ENCODE results near the gene CRADD. TPM values are rescaled to one million over a fixed set of nuclear protein-coding genes. Genes with fewer than 3 reads are reported as not detected.

Gene CRADD
- total and polyA plus RNA-seq, 2 donors (not counting 3 experiments of a cell fraction or from before 2014, with no cell fraction given): 11.7 to 14.5 TPM

DNA sequence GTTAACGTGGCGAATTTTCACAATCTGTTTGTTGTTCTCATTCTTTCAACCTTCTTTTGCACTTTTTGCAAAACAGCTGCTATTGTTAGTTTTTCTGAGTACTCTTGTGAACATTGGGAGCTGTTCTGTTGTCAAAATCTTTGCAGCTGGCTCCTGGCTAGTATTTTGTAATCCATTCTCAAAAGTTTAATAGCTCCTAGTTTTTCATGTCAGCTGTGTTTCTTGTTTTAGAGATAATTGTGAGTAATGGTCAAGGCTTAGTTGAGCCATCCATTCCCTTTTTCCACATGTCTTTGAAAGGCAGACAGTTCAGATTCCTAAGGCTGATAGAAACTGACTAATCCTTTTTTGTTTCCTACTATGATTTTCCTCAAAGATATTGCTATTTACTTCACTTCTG, 39.1 kb upstream of the CRADD start:
- ChIA-PET POLR2A (interaction anchor here (0.6 kb wide), 1 partner anchor 205 kb away, joined by 3 read pairs; no protein-coding TSS in a partner anchor), CTCF (interaction anchor here (1.3 kb wide), 1 partner anchor 69 kb away, joined by 4 read pairs; no protein-coding TSS in a partner anchor)
- Histone ChIP-seq H3K9me3 (replicated peaks; ENCODE audit: control insufficient read depth, insufficient read depth, low read length) (no peaks in the 10 kb centered on the region), H3K36me3 (ENCODE audit: control insufficient read depth in 2 of 2, extremely low read depth in 1 of 2, insufficient read depth in 2 of 2, low read length in 2 of 2) (no peaks in the 10 kb centered on the region), H3K79me2 (ENCODE audit: control insufficient read depth, insufficient read depth, low read length) (no peaks in the 10 kb centered on the region), H3K4me3 (replicated peaks in 1 of 3; ENCODE audit: insufficient read depth in 1 of 3, low read depth in 1 of 3, low read length in 3 of 3) (no peak overlapping the region), H2AFZ (ENCODE audit: low read depth, low read length) (no peak overlapping the region), H3K4me1 (ENCODE audit: control insufficient read depth, extremely low read depth, insufficient read depth, low read length) (no peaks in the 10 kb centered on the region), H3K9me1 (replicated peaks; ENCODE audit: control insufficient read depth, extremely low read depth, insufficient read depth, low read length) (no peaks in the 10 kb centered on the region), H4K20me1 (replicated peaks; ENCODE audit: control insufficient read depth, extremely low read depth, insufficient read depth, low read length) (no peaks in the 10 kb centered on the region), H3K27me3 (ENCODE audit: control insufficient read depth in 2 of 2, insufficient read depth in 2 of 2, low read length in 2 of 2) (peaks cover 8 to 20% of the 10 kb centered on the region in 2 experiments), H3K4me2 (ENCODE audit: insufficient read depth, low read length) (no peak overlapping the region), H3K9ac (replicated peaks; ENCODE audit: extremely low read depth, insufficient read depth, low read length) (no peak overlapping the region), H3K27ac (ENCODE audit: insufficient read depth, low read depth, low read length) (no peak overlapping the region)
- DNase-seq (ENCODE audit: low read depth, low spot score) (no peak), FAIRE-seq (no peak)
- dilution Hi-C loops (cut with MboI; ENCODE audit: extremely low pct_ligation_motif_present, low sequenced_read_pairs) (no loop called here), intact Hi-C loops (cut with micrococcal nuclease) (no loop called here)
- no peak for TF ChIP-seq JUN (IDR thresholded peaks at IDR 0.05; ENCODE audit: borderline replicate concordance, insufficient read depth, insufficient read length, low read depth)
- no peak for TF ChIP-seq CTCF (IDR thresholded peaks at IDR 0.05; ENCODE audit: extremely low read depth in 1 of 2, insufficient read depth in 1 of 2, low read depth in 1 of 2, low read length in 2 of 2)
- no peak for TF ChIP-seq POLR2A (IDR thresholded peaks at IDR 0.05; ENCODE audit: low read depth, low read length)
- no peak for TF ChIP-seq FOS (IDR thresholded peaks at IDR 0.05; ENCODE audit: borderline replicate concordance, insufficient read depth, low read length)
- no peak for TF ChIP-seq GATA2 (IDR thresholded peaks at IDR 0.05; ENCODE audit: insufficient read depth, insufficient read length, low read depth, low read length)
- no peak for TF ChIP-seq POLR2AphosphoS5 (IDR thresholded peaks at IDR 0.05; ENCODE audit: insufficient read depth, low read depth, low read length)
- no peak for TF ChIP-seq MYC (IDR thresholded peaks at IDR 0.05; ENCODE audit: low read depth, low read length)
- TF ChIP-seq EZH2 (IDR thresholded peaks at IDR 0.05; ENCODE audit: borderline replicate concordance, low read depth, low read length, severe bottlenecking): no peak
- TF ChIP-seq MAX (IDR thresholded peaks at IDR 0.05; ENCODE audit: insufficient read depth, insufficient read length): no peak
- BruUV-seq (replicated peaks): no TSS peak
